Lower leg skin (tissue), 4 donors: ENCODE results near the gene DMXL2. TPM values are rescaled to one million over a fixed set of nuclear protein-coding genes. Genes with fewer than 3 reads are reported as not detected.

Experiments used
- DNase-seq, 2 donors: peaks; one replicate each; pipeline ENCODE4 v3.0.0-alpha.2; 2019; ENCODE audit warnings: low spot score in 2 of 2
- H3K4me3 ChIP-seq: fragments of 200-600 bp; sonication (generic); 2 replicates; pipeline ENCODE4 v1.5.1; 2017; ENCODE audit warnings: mild to moderate bottlenecking, low read depth; ENCODE audit not compliant: poor library complexity, severe bottlenecking
- CTCF ChIP-seq, 3 donors: fragments of 450-650 bp; IDR thresholded peaks; one replicate each; pipeline ENCODE4 v1.5.1; 2016; ENCODE audit warnings: antibody characterized with exemption in 3 of 3, mild to moderate bottlenecking in 3 of 3, moderate library complexity in 2 of 3
- POLR2A ChIP-seq, 2 donors: fragments of 450-650 bp; IDR thresholded peaks; one replicate each; pipeline ENCODE4 v1.6.1; 2016 to 2017; ENCODE audit warnings: antibody characterized with exemption in 2 of 2, mild to moderate bottlenecking in 1 of 2, moderate library complexity in 1 of 2
- WGBS, 2 donors: methylation state at CpG; one replicate each; pipeline ENCODE4 v1.1.5; 2018; 5-methylcytosine and 5-hydroxymethylcytosine counted together
- intact Hi-C: fragments of 100-400 bp; cut with DNase I; formaldehyde crosslinking; loops from one replicate; pipeline ENCODE4 v1.15.0; 2023; ENCODE audit warnings: low total_unique reads
- total RNA-seq, 4 donors: library from RNA; depleted of rRNA; stranded (reverse); fragments of >200 nt; gene quantifications; one replicate each; pipeline ENCODE4 v1.1.0, GENCODE V29; 2016

Gene DMXL2
- total RNA-seq, 4 donors from 2014 or later = 4.0 to 10.5 (median 6.6) TPM

GRCh38 chr15:51526955-51527354, 95.6 kb downstream of the DMXL2 start:
- 93 to 96% methylated on average over 5 of the region's 5 CpGs for WGBS, 2 donors
- H3K4me3 ChIP-seq = no peak overlapping the region
- intact Hi-C loops = no loop called here
- DNase-seq = no peak
- TF ChIP-seq POLR2A (IDR thresholded peaks at IDR 0.05) = no peak
- TF ChIP-seq CTCF (IDR thresholded peaks at IDR 0.05) = no peak

- DNase-seq = no peak
- intact Hi-C loops = no loop called here
- TF ChIP-seq CTCF (IDR thresholded peaks at IDR 0.05) (no peak), POLR2A (IDR thresholded peaks at IDR 0.05) (no peak)
- no peak overlapping the region for H3K4me3 ChIP-seq
- 93 to 98% methylated on average over 5 of the region's 5 CpGs for WGBS, 2 donors
Observed at GRCh38 chr15:51524376-51524775, 98.2 kb downstream of the DMXL2 start.

GRCh38 chr15:51516291-51516690, 106.3 kb downstream of the DMXL2 start:
- 94% methylated on average over 1 of the region's 1 CpG for WGBS, 2 donors

GRCh38 chr15:51505251-51505650, 117.3 kb downstream of the DMXL2 start:
- intact Hi-C loops = no loop called here
- no peak for DNase-seq
- H3K4me3 ChIP-seq = no peak overlapping the region
- 85 to 90% methylated on average over 1 of the region's 1 CpG for WGBS, 2 donors
- TF ChIP-seq CTCF (IDR thresholded peaks at IDR 0.05) (no peak), POLR2A (IDR thresholded peaks at IDR 0.05) (no peak)

More at GRCh38 chr15:51516291-51516690, 106.3 kb downstream of the DMXL2 start:
- TF ChIP-seq POLR2A (IDR thresholded peaks at IDR 0.05) = no peak
- TF ChIP-seq CTCF (IDR thresholded peaks at IDR 0.05) = no peak
- intact Hi-C loops = no loop called here
- H3K4me3 ChIP-seq = no peak overlapping the region
- DNase-seq = no peak

GRCh38 chr15:51503003-51503402, 119.6 kb downstream of the DMXL2 start:
- intact Hi-C loops = no loop called here
- no peak for TF ChIP-seq POLR2A (IDR thresholded peaks at IDR 0.05)
- no peak for TF ChIP-seq CTCF (IDR thresholded peaks at IDR 0.05)
- no peak for DNase-seq
- no peak overlapping the region for H3K4me3 ChIP-seq

GRCh38 chr15:51499379-51499976, 123.1 kb downstream of the DMXL2 start:
- H3K4me3 ChIP-seq = no peak overlapping the region
- no peak for DNase-seq
- intact Hi-C loops = no loop called here
- TF ChIP-seq CTCF (IDR thresholded peaks at IDR 0.05) (no peak), POLR2A (IDR thresholded peaks at IDR 0.05) (no peak)
- 86 to 89% methylated on average over 5 of the region's 5 CpGs for WGBS, 2 donors
